Neural cell (in vitro differentiated cells): ENCODE data around the gene CYP19A1. TPM values are rescaled to one million over a fixed set of nuclear protein-coding genes. Genes with fewer than 3 reads are reported as not detected.

Experiments
- H2AFZ ChIP-seq: fragments of 200-600, 300-800 bp; sonication (generic), shearing (Covaris generic); 2 replicates; pipeline ENCODE4 v1.6.0; 2014; ENCODE audit warnings: low read depth, mild to moderate bottlenecking, antibody characterized with exemption, low read length, moderate library complexity
- H3F3A ChIP-seq: fragments of 200-600 bp; shearing (Covaris generic); 2 replicates; pipeline ENCODE4 v1.6.1; 2016; ENCODE audit warnings: mild to moderate bottlenecking, moderate library complexity, mixed read lengths, antibody characterized with exemption, low read length; ENCODE audit not compliant: insufficient read depth, poor library complexity, severe bottlenecking
- H3K27ac ChIP-seq: fragments of 200-600, 300-800 bp; sonication (generic), shearing (Covaris generic); 2 replicates; pipeline ENCODE4 v1.5.1; 2014; ENCODE audit warnings: mild to moderate bottlenecking, low read length, moderate library complexity
- H3K27me3 ChIP-seq: fragments of 300-800, 200-600 bp; sonication (generic), shearing (Covaris generic); 2 replicates; pipeline ENCODE4 v1.6.0; 2014; ENCODE audit warnings: mild to moderate bottlenecking, low read depth, low read length, moderate library complexity; ENCODE audit not compliant: insufficient read depth
- H3K36me3 ChIP-seq: fragments of 300-800, 200-600 bp; sonication (generic), shearing (Covaris generic); 2 replicates; pipeline ENCODE4 v1.5.1; 2014; ENCODE audit warnings: mild to moderate bottlenecking, antibody characterized with exemption, low read length, moderate library complexity; ENCODE audit not compliant: insufficient read depth
- H3K4me2 ChIP-seq: fragments of 300-800, 200-600 bp; sonication (generic), shearing (Covaris generic); 2 replicates; pipeline ENCODE4 v1.6.0; 2014; ENCODE audit warnings: mild to moderate bottlenecking, low read length
- H3K4me3 ChIP-seq: fragments of 300-800, 200-600 bp; sonication (generic), shearing (Covaris generic); 2 replicates; pipeline ENCODE4 v1.5.1; 2014; ENCODE audit warnings: mild to moderate bottlenecking, low read length, moderate library complexity
- H3K79me2 ChIP-seq: fragments of 200-600 bp; shearing (Covaris generic); replicated peaks from 2 replicates; pipeline ENCODE4 v1.6.0; 2014; ENCODE audit warnings: mild to moderate bottlenecking, low read length, moderate library complexity; ENCODE audit not compliant: insufficient read depth
- H3K9ac ChIP-seq: fragments of 300-800, 200-600 bp; sonication (generic), shearing (Covaris generic); 2 replicates; pipeline ENCODE4 v1.6.1; 2016; ENCODE audit warnings: mild to moderate bottlenecking, low read length, mixed read lengths
- H3K9me2 ChIP-seq: fragments of 200-600 bp; shearing (Covaris generic); 2 replicates; pipeline ENCODE4 v1.6.1; 2016; ENCODE audit warnings: mild to moderate bottlenecking, low read length, mixed read lengths; ENCODE audit not compliant: insufficient read depth
- H3K9me3 ChIP-seq: fragments of 200-600, 300-800 bp; sonication (generic), shearing (Covaris generic); 2 replicates; pipeline ENCODE4 v1.6.1; 2016; ENCODE audit warnings: mild to moderate bottlenecking, mixed run types, low read length, moderate library complexity, mixed read lengths
- H4K20me1 ChIP-seq: fragments of 200-600 bp; shearing (Covaris generic); 2 replicates; pipeline ENCODE4 v1.6.1; 2016; ENCODE audit warnings: mild to moderate bottlenecking, mixed run types; ENCODE audit not compliant: insufficient read depth
- EP300 ChIP-seq: fragments of 450-650 bp; conservative IDR thresholded peaks from 2 replicates; pipeline ENCODE4 v1.6.1; 2014; ENCODE audit warnings: antibody characterized with exemption, mild to moderate bottlenecking, moderate library complexity; ENCODE audit not compliant: poor library complexity, severe bottlenecking
- EZH2 ChIP-seq: fragments of 200-600, 300-800 bp; shearing (Covaris generic), sonication (generic); IDR thresholded peaks from 2 replicates; pipeline ENCODE4 v1.6.1; 2014; ENCODE audit warnings: antibody characterized with exemption, low read length, borderline replicate concordance, mild to moderate bottlenecking; ENCODE audit not compliant: insufficient read depth, poor library complexity, severe bottlenecking
- MXI1 ChIP-seq: fragments of 450-650 bp; conservative IDR thresholded peaks from 2 replicates; pipeline ENCODE4 v1.6.1; 2014; ENCODE audit warnings: antibody characterized with exemption, mild to moderate bottlenecking; ENCODE audit not compliant: poor library complexity, severe bottlenecking
- POLR2AphosphoS5 ChIP-seq: IDR thresholded peaks from 2 replicates; pipeline ENCODE4 v1.6.1; 2012
- RAD21 ChIP-seq: fragments of 450-650 bp; conservative IDR thresholded peaks from 2 replicates; pipeline ENCODE4 v1.6.1; 2014; ENCODE audit warnings: antibody characterized with exemption, mild to moderate bottlenecking, moderate library complexity
- REST ChIP-seq: IDR thresholded peaks from 2 replicates; pipeline ENCODE4 v1.6.1; 2012; ENCODE audit warnings: borderline replicate concordance
- SMC3 ChIP-seq: fragments of 450-650 bp; conservative IDR thresholded peaks from 2 replicates; pipeline ENCODE4 v1.6.1; 2014; ENCODE audit warnings: antibody characterized with exemption, mild to moderate bottlenecking, moderate library complexity; ENCODE audit not compliant: poor library complexity
- TAF1 ChIP-seq: IDR thresholded peaks from 2 replicates; pipeline ENCODE4 v1.6.1; 2012; ENCODE audit warnings: low read depth
- polyA plus RNA-seq: library from polyadenylated mRNA; depleted of rRNA; stranded (reverse); fragments of >200 nt; gene quantifications from 2 replicates; pipeline ENCODE4 v1.2.3, GENCODE V29; 2014
- TF ChIP-seq, protein P1 (sequence below): fragments of 450-650 bp; IDR thresholded peaks from 2 replicates; pipeline ENCODE4 v1.5.1; 2014; ENCODE audit warnings: antibody characterized with exemption, mild to moderate bottlenecking, moderate library complexity; ENCODE audit not compliant: poor library complexity, severe bottlenecking

CYP19A1 gene
- polyA plus RNA-seq, 1 donor from 2014 or later = not detected

DNA sequence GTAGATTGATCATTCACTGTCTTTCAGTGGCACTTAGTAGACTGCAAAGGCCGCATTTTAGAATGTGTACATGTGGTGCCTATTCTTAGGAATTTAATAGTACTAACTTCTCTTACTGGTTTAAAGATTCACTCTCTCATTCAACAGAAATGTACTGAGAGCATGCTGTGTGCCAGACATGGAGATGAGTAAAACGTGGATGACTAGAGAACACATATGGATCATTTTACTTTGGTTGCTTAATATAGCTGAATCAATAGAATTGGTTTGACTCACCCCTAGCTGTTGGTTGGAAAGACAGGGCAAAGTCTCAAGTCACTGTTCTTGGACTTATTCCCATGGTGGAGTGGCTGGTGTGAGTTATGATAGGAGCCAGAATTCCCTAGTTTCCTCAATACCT is 134.6 kb downstream of the CYP19A1 start:
- Histone ChIP-seq H3K9ac (no peak overlapping the region), H3F3A (no peaks in the 10 kb centered on the region), H3K79me2 (no peaks in the 10 kb centered on the region), H4K20me1 (no peaks in the 10 kb centered on the region), H3K4me3 (no peak overlapping the region), H3K27ac (no peak overlapping the region), H3K9me2 (no peaks in the 10 kb centered on the region), H2AFZ (no peak overlapping the region), H3K36me3 (no peaks in the 10 kb centered on the region), H3K9me3 (no peaks in the 10 kb centered on the region), H3K27me3 (no peaks in the 10 kb centered on the region), H3K4me2 (no peak overlapping the region)
- TF ChIP-seq REST (no peak), EZH2 (no peak), RAD21 (no peak), SMC3 (no peak), MXI1 (no peak), TAF1 (no peak), EP300 (no peak), POLR2AphosphoS5 (no peak)
- TF ChIP-seq, protein P1, sequence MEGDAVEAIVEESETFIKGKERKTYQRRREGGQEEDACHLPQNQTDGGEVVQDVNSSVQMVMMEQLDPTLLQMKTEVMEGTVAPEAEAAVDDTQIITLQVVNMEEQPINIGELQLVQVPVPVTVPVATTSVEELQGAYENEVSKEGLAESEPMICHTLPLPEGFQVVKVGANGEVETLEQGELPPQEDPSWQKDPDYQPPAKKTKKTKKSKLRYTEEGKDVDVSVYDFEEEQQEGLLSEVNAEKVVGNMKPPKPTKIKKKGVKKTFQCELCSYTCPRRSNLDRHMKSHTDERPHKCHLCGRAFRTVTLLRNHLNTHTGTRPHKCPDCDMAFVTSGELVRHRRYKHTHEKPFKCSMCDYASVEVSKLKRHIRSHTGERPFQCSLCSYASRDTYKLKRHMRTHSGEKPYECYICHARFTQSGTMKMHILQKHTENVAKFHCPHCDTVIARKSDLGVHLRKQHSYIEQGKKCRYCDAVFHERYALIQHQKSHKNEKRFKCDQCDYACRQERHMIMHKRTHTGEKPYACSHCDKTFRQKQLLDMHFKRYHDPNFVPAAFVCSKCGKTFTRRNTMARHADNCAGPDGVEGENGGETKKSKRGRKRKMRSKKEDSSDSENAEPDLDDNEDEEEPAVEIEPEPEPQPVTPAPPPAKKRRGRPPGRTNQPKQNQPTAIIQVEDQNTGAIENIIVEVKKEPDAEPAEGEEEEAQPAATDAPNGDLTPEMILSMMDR = no peak

DNA sequence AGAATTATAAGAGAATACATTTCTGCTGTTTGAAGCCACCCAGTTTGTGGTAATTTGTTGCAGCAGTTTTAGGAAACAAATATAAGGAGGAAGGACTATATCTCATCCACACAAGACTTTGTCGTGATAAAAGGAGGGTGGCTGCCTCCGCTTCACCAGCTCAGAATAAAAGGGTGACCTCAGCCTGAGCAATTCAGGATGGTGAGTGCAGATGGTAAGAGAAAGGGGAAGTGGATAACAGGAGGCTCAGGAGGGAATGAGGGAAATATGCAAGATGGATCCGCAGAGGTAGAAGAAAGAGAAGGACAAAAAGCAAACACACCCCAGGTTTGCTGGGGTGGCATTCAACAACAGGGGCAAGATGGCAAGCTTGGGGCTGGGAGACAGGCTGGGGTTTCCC is 135.6 kb downstream of the CYP19A1 start:
- Histone ChIP-seq H4K20me1 (no peaks in the 10 kb centered on the region), H3K79me2 (no peaks in the 10 kb centered on the region), H3K9me2 (no peaks in the 10 kb centered on the region), H3F3A (no peaks in the 10 kb centered on the region), H2AFZ (no peak overlapping the region), H3K9me3 (no peaks in the 10 kb centered on the region), H3K4me3 (no peak overlapping the region), H3K36me3 (no peaks in the 10 kb centered on the region), H3K4me2 (no peak overlapping the region), H3K9ac (no peak overlapping the region), H3K27ac (no peak overlapping the region), H3K27me3 (no peaks in the 10 kb centered on the region)
- TF ChIP-seq, protein P1 = no peak
- TF ChIP-seq SMC3 (no peak), EP300 (no peak), EZH2 (no peak), MXI1 (no peak), RAD21 (no peak), TAF1 (no peak), REST (no peak), POLR2AphosphoS5 (no peak)
